IPS-NIHi7 (cell line): ENCODE data around the gene PINLYP.
"Not testable (repeated sequence)": the region's sequence is repeated elsewhere in the genome, so short reads cannot be mapped to it uniquely, and the experiment has no call there.

Source experiments
- DNase-seq: peaks from one replicate; pipeline ENCODE4 v3.0.0; 2012; ENCODE audit warnings: mixed read lengths; ENCODE audit errors: extremely low spot score

PINLYP gene

GRCh38 chr19:43575156-43575950, at the start of gene PINLYP, which contains the start of gene XRCC1:
PINLYP (plus strand) TSS chr19:43575801; CDS start chr19:43577192, 1,391 bp downstream.
XRCC1 (minus strand) TSS chr19:43575527; CDS start chr19:43575458, 69 bp downstream.
- peak; percentile 98 for DNase-seq

- no peak for DNase-seq
These were observed 49.5 kb upstream of the PINLYP start for GRCh38 chr19:43525836-43526771.

- DNase-seq, result peak; percentile 80
These were observed 48.4 kb upstream of the PINLYP start, which contains the start of gene ETHE1 for GRCh38 chr19:43526884-43527859. ETHE1 (minus strand) TSS chr19:43527201; CDS start chr19:43527177, 24 bp downstream.

GRCh38 chr19:43527860-43528622, 47.6 kb upstream of the PINLYP start:
- DNase-seq, result no peak

GRCh38 chr19:43532571-43532961, 43.0 kb upstream of the PINLYP start:
- DNase-seq, result no peak

GRCh38 chr19:43532962-43533545, 42.5 kb upstream of the PINLYP start, which contains the start of gene ZNF575:
ZNF575 (plus strand) TSS chr19:43533188; CDS start chr19:43534423, 1,235 bp downstream.
- peak; percentile 91 for DNase-seq

GRCh38 chr19:43533546-43534304, 41.9 kb upstream of the PINLYP start:
- peak; percentile 95 for DNase-seq

- no peak for DNase-seq
These were observed 41.2 kb upstream of the PINLYP start for GRCh38 chr19:43534305-43534815.

- DNase-seq, result peak; percentile 90
These were observed 40.5 kb upstream of the PINLYP start for GRCh38 chr19:43534816-43535761.

- no peak for DNase-seq
These were observed 36.7 kb upstream of the PINLYP start for GRCh38 chr19:43538922-43539321.

- DNase-seq, result no peak
These were observed 35.2 kb upstream of the PINLYP start for GRCh38 chr19:43540381-43540780.

- no peak for DNase-seq
These were observed 33.5 kb upstream of the PINLYP start for GRCh38 chr19:43541920-43542650.

- no peak for DNase-seq
These were observed 31.5 kb upstream of the PINLYP start for GRCh38 chr19:43544077-43544476.

GRCh38 chr19:43545276-43545675, 30.3 kb upstream of the PINLYP start:
- DNase-seq, result no peak

GRCh38 chr19:43545981-43546380, 29.6 kb upstream of the PINLYP start:
- no peak for DNase-seq

- DNase-seq, result no peak
These were observed 29.0 kb upstream of the PINLYP start for GRCh38 chr19:43546581-43546980.

- DNase-seq, result not testable (repeated sequence)
These were observed 27.7 kb upstream of the PINLYP start for GRCh38 chr19:43547926-43548325.
